PC-3 (cell line): ENCODE data around the gene UBE2H. TPM values are rescaled to one million over a fixed set of nuclear protein-coding genes. Genes with fewer than 3 reads are reported as not detected.

Experiments
- ATAC-seq: fragments of 200-7000 bp; cut with Tn5 transposase; 2 replicates; pipeline ENCODE4 v1.9.1; 2020; ENCODE audit warnings: mild to moderate bottlenecking, moderate library complexity
- Bru-seq: library from RNA; stranded (reverse); fragments of 400-500 nt; gene quantifications from one replicate; lab custom pipeline; 2021; lab: Mats Ljungman, UMichigan
- BruChase-seq, 2 experiments: library from RNA; stranded (reverse); fragments of 400-500 nt; gene quantifications; one replicate each; lab custom pipeline; 2021; lab: Mats Ljungman, UMichigan
- BruUV-seq: library from RNA; stranded (reverse); fragments of 400-500 nt; replicated peaks from 2 replicates; lab custom pipeline; 2021; lab: Mats Ljungman, UMichigan
- CTCF ChIA-PET: fragments of 300-600 bp; sonication (Branson Sonifier 250); formaldehyde crosslinking; loops from one replicate; lab custom pipeline; 2022; ENCODE audit warnings: antibody characterized with exemption; lab: Charles Lee
- POLR2A ChIA-PET: fragments of 300-600 bp; sonication (Branson Sonifier 250); formaldehyde crosslinking; loops from one replicate; lab custom pipeline; 2022; ENCODE audit warnings: antibody characterized with exemption; ENCODE audit not compliant: unreplicated experiment; lab: Charles Lee
- DNase-seq: peaks from one replicate; pipeline ENCODE4 v3.0.0-alpha.2; 2015
- H2AFZ ChIP-seq: fragments of 300-600 bp; sonication (generic); 2 replicates; pipeline ENCODE4 v1.6.0; 2016; ENCODE audit warnings: antibody characterized with exemption, low read length
- H3F3A ChIP-seq: fragments of 300-600 bp; sonication (generic); one replicate; pipeline ENCODE4 v1.6.0; 2017; ENCODE audit warnings: antibody characterized with exemption, low read length, control low read depth, mild to moderate bottlenecking; ENCODE audit not compliant: unreplicated experiment
- H3K27ac ChIP-seq: fragments of 300-600 bp; sonication (generic); 2 replicates; pipeline ENCODE4 v1.5.1; 2016; ENCODE audit warnings: mild to moderate bottlenecking, low read length
- H3K27me3 ChIP-seq: fragments of 300-600 bp; sonication (generic); 2 replicates; pipeline ENCODE4 v1.6.1; 2016; ENCODE audit warnings: low read length, mixed read lengths
- H3K36me3 ChIP-seq: fragments of 300-600 bp; sonication (generic); 2 replicates; pipeline ENCODE4 v1.6.1; 2016; ENCODE audit warnings: low read depth, mixed run types, low read length, mixed read lengths
- H3K4me1 ChIP-seq: fragments of 300-600 bp; sonication (generic); 2 replicates; pipeline ENCODE4 v1.5.1; 2016; ENCODE audit warnings: low read length; ENCODE audit not compliant: insufficient read depth
- H3K4me2 ChIP-seq: fragments of 300-600 bp; sonication (generic); 2 replicates; pipeline ENCODE4 v1.6.0; 2016; ENCODE audit warnings: low read length
- H3K4me3 ChIP-seq: fragments of 300-600 bp; sonication (generic); 2 replicates; pipeline ENCODE4 v1.5.1; 2016; ENCODE audit warnings: mild to moderate bottlenecking, low read length, mixed read lengths
- H3K79me2 ChIP-seq: fragments of 300-600 bp; sonication (generic); 2 replicates; pipeline ENCODE4 v1.6.1; 2017; ENCODE audit warnings: low read length, mixed read lengths
- H3K9ac ChIP-seq: fragments of 300-600 bp; sonication (generic); 2 replicates; pipeline ENCODE4 v1.6.0; 2016; ENCODE audit warnings: mild to moderate bottlenecking, low read length
- H3K9me2 ChIP-seq: fragments of 300-600 bp; sonication (generic); replicated peaks from 2 replicates; pipeline ENCODE4 v1.6.1; 2016; ENCODE audit warnings: mixed run types, low read length, mixed read lengths
- H3K9me3 ChIP-seq: fragments of 300-600 bp; sonication (generic); 2 replicates; pipeline ENCODE4 v1.6.1; 2016; ENCODE audit warnings: low read length, mixed read lengths
- H4K20me1 ChIP-seq: fragments of 300-600 bp; sonication (generic); 2 replicates; pipeline ENCODE4 v1.6.1; 2016; ENCODE audit warnings: low read length, mixed read lengths
- EZH2 ChIP-seq: fragments of 300-600 bp; sonication (generic); IDR thresholded peaks from one replicate; pipeline ENCODE4 v1.6.1; 2017; ENCODE audit warnings: antibody characterized with exemption, mild to moderate bottlenecking, low read length; ENCODE audit not compliant: unreplicated experiment
- EZH2phosphoT487 ChIP-seq: fragments of 300-600 bp; sonication (generic); IDR thresholded peaks from 2 replicates; pipeline ENCODE4 v1.6.1; 2018; ENCODE audit warnings: mild to moderate bottlenecking, antibody characterized with exemption, low read length, borderline replicate concordance
- intact Hi-C: fragments of 100-400 bp; cut with micrococcal nuclease; formaldehyde crosslinking; loops from 2 replicates; pipeline ENCODE4 v1.9.0; 2023
- long read RNA-seq: library from polyadenylated mRNA; unstranded; transcript quantifications from one replicate; pipeline ENCODE4 v2.0.0, GENCODE V29; 2021; ENCODE audit not compliant: unreplicated experiment
- total RNA-seq: library from RNA; depleted of rRNA; stranded (reverse); fragments of >200 nt; gene quantifications from 2 replicates; pipeline ENCODE4 v1.2.3, GENCODE V29; 2014; rRNA removed
- TF ChIP-seq, protein P1 (sequence below): fragments of 300-600 bp; sonication (generic); conservative IDR thresholded peaks from 2 replicates; pipeline ENCODE4 v1.5.1; 2017; ENCODE audit warnings: antibody characterized with exemption, low read depth, mild to moderate bottlenecking, low read length

UBE2H gene
- 62.5 and 102 TPM in 2 replicates for total RNA-seq
- Bru-seq, nascent RNA, result percentile 94 among the genes with signal in this experiment
- BruChase-seq, experiment 1, labeled RNA remaining after a 6-hour chase, result percentile 90 among the genes with signal in this experiment
- percentile 89 among the genes with signal in this experiment for BruChase-seq, experiment 2, labeled RNA remaining after a 2-hour chase
- long read RNA-seq, full-length matches to known transcripts, result 272 of 330 reads
- long read RNA-seq, partial matches to known transcripts, result 4 of 330 reads
- long read RNA-seq, other reads (novel, unspliced or antisense), result 54 of 330 reads

DNA sequence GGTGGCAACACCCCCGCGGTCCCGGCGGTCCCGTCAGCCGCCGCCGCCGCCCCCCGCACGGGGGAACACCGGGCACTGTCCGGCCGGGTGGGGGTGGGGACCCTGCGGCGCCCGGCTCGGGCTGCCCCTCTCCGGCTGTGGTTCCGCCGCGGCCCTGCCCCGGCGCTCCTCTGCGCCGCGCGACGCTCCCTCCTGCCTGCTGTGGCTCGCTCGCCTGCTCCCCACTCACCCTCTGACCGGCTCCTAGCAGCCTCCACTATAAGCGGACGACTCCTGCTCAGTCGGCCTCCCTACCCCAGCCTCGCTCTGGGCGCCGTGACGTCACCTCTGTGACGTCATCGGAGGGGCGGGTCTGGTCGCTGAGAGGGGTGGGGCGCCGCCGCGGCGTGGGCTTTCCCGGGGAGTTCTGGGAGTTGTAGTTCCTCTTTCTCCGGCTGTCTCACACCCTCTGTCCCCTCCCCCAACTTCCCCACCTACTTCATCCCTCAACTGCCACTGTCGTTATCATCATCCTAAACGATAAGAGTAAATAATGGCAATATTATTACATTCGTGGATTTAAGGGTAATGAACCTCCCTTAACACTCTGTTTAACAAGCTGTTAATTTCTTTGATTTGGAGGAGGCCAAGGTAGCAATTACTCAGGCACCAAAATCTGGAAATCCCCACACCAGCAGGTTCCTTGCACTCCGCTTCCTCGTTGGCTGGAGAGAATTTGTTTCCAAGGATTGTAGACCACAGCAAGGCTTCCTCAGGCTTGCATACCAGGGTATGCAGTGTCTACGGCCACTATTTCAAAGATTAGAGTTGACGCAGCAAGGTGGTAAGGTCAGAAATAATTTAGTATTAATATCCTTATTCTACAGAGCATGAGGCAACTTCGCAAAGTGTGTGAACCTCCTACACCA is at the start of gene UBE2H:
TSS of gene UBE2H (minus strand) at position 308 of the 908 bp plus-strand sequence. CDS start 405 bp downstream, outside the sequence.
- no peaks in the 10 kb centered on the region for H3K9me3 ChIP-seq
- no peaks in the 10 kb centered on the region for H3K9me2 ChIP-seq
- TF ChIP-seq EZH2phosphoT487, result no peak
- TF ChIP-seq, protein P1, sequence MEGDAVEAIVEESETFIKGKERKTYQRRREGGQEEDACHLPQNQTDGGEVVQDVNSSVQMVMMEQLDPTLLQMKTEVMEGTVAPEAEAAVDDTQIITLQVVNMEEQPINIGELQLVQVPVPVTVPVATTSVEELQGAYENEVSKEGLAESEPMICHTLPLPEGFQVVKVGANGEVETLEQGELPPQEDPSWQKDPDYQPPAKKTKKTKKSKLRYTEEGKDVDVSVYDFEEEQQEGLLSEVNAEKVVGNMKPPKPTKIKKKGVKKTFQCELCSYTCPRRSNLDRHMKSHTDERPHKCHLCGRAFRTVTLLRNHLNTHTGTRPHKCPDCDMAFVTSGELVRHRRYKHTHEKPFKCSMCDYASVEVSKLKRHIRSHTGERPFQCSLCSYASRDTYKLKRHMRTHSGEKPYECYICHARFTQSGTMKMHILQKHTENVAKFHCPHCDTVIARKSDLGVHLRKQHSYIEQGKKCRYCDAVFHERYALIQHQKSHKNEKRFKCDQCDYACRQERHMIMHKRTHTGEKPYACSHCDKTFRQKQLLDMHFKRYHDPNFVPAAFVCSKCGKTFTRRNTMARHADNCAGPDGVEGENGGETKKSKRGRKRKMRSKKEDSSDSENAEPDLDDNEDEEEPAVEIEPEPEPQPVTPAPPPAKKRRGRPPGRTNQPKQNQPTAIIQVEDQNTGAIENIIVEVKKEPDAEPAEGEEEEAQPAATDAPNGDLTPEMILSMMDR, result no peak
- TF ChIP-seq EZH2, result no peak
- H4K20me1 ChIP-seq, result peaks cover 6% of the 10 kb centered on the region; the same call in 1 of the 2 replicates
- peak within 1 kb of the TSS; percentile 95 for H3K4me2 ChIP-seq
- H3K9ac ChIP-seq, result peak within 1 kb of the TSS; percentile 91
- peak; percentile 38 for ATAC-seq
- BruUV-seq, result no TSS peak
- 0 out of 2 replicates have a peak within 1 kb of the TSS, but pooled peaks have one; percentile 22 for H2AFZ ChIP-seq
- DNase-seq, result peak; percentile 93
- POLR2A ChIA-PET, result interaction anchor here (0.6 kb wide), 2 partner anchors 17 to 514 kb away, joined by 3 read pairs; no protein-coding TSS in a partner anchor
- H3F3A ChIP-seq, result peaks cover 8% of the 10 kb centered on the region
- H3K79me2 ChIP-seq, result peaks cover 42% of the 10 kb centered on the region
- peak within 1 kb of the TSS; percentile 95 for H3K27ac ChIP-seq
- H3K36me3 ChIP-seq, result no peaks in the 10 kb centered on the region
- CTCF ChIA-PET, result interaction anchor here (0.5 kb wide), 1 partner anchor 53 kb away, joined by 5 read pairs; no protein-coding TSS in a partner anchor
- no peaks in the 10 kb centered on the region for H3K27me3 ChIP-seq
- H3K4me3 ChIP-seq, result peak within 1 kb of the TSS; percentile 95
- H3K4me1 ChIP-seq, result peaks cover 37% of the 10 kb centered on the region
- intact Hi-C loops, result loop anchor here (10.0 kb wide), 1 partner anchor 288 kb away; no protein-coding TSS in a partner anchor

DNA sequence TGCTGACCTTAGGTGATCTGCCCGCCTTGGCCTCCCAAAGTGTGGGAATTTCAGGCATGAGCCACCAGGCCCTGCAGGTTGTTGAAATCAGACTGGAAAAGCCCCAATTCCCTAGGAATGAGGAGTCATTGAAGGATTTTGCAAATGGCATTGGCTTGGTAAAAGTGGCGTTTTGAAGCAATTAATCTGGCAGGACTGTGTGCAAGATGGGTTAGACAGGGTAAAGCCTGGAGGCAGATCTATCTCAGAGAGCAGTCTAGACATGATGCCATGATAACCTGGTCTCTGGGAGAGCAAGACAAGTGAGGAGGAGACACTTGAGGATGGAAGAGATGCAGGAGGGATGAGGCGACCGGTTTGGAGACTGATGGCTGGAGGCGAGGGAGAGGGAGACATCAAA is 45.7 kb upstream of the UBE2H start:
- TF ChIP-seq EZH2 (no peak), EZH2phosphoT487 (no peak)
- TF ChIP-seq, protein P1, result no peak
- BruUV-seq, result no TSS peak
- POLR2A ChIA-PET, result no interaction called here
- H4K20me1 ChIP-seq, result no peaks in the 10 kb centered on the region
- intact Hi-C loops, result no loop called here
- CTCF ChIA-PET, result no interaction called here
- no peak overlapping the region for H3K9ac ChIP-seq
- H3K9me2 ChIP-seq, result no peaks in the 10 kb centered on the region
- H2AFZ ChIP-seq, result no peak overlapping the region
- H3K4me3 ChIP-seq, result no peak overlapping the region
- H3K79me2 ChIP-seq, result no peaks in the 10 kb centered on the region
- H3K4me2 ChIP-seq, result no peak overlapping the region
- DNase-seq, result no peak
- H3K27ac ChIP-seq, result no peak overlapping the region
- H3F3A ChIP-seq, result no peaks in the 10 kb centered on the region
- H3K4me1 ChIP-seq, result no peaks in the 10 kb centered on the region
- no peaks in the 10 kb centered on the region for H3K27me3 ChIP-seq
- H3K9me3 ChIP-seq, result no peaks in the 10 kb centered on the region
- ATAC-seq, result no peak
- no peaks in the 10 kb centered on the region for H3K36me3 ChIP-seq
